HG03159 (cell line): ENCODE data around the gene NELFE.
"Not testable (repeated sequence)": the region's sequence is repeated elsewhere in the genome, so short reads cannot be mapped to it uniquely, and the experiment has no call there.

ENCODE experiments used
- ATAC-seq: cut with Tn5 transposase; IDR thresholded peaks from one replicate; pipeline ENCODE4 v1.9.1; 2021; ENCODE audit warnings: mild to moderate bottlenecking, moderate library complexity; ENCODE audit not compliant: unreplicated experiment

The NELFE gene

GRCh38 chr6:31976065-31976464 is 17.3 kb upstream of the NELFE start:
- not testable (repeated sequence) for ATAC-seq

- ATAC-seq, result no peak
These were observed 14.1 kb upstream of the NELFE start for GRCh38 chr6:31972709-31973350.

- peak; percentile 82 for ATAC-seq
These were observed 13.4 kb upstream of the NELFE start, which contains the start of gene DXO for GRCh38 chr6:31971993-31972708. Gene DXO, minus strand, starts transcription at chr6:31972138. Its CDS starts 463 bp downstream, at chr6:31971675.

GRCh38 chr6:31971279-31971992 is 12.7 kb upstream of the NELFE start:
- ATAC-seq, result no peak

GRCh38 chr6:31970604-31971271 is 12.0 kb upstream of the NELFE start:
- no peak for ATAC-seq

GRCh38 chr6:31969712-31970603 is 11.2 kb upstream of the NELFE start:
- ATAC-seq, result no peak

GRCh38 chr6:31968791-31969711 is 10.3 kb upstream of the NELFE start:
- ATAC-seq, result no peak

- ATAC-seq, result no peak
These were observed 9.6 kb upstream of the NELFE start for GRCh38 chr6:31968326-31968725.

GRCh38 chr6:31967926-31968320 is 9.2 kb upstream of the NELFE start:
- no peak for ATAC-seq

GRCh38 chr6:31966997-31967925 is 8.5 kb upstream of the NELFE start:
- ATAC-seq, result no peak

- no peak for ATAC-seq
These were observed 7.7 kb upstream of the NELFE start for GRCh38 chr6:31966506-31966905.

- ATAC-seq, result no peak
These were observed 6.9 kb upstream of the NELFE start for GRCh38 chr6:31965700-31966099.

GRCh38 chr6:31963921-31964320 is 5.2 kb upstream of the NELFE start:
- ATAC-seq, result no peak

- ATAC-seq, result no peak
These were observed 2.8 kb upstream of the NELFE start for GRCh38 chr6:31961616-31962015.

- no peak for ATAC-seq
These were observed 395 bp downstream of the NELFE start for GRCh38 chr6:31958412-31958740.

- no peak for ATAC-seq
These were observed 2.0 kb downstream of the NELFE start for GRCh38 chr6:31956796-31957195.

- ATAC-seq, result no peak
These were observed 4.3 kb downstream of the NELFE start for GRCh38 chr6:31954511-31954910.

GRCh38 chr6:31952890-31953289 is 5.9 kb downstream of the NELFE start:
- ATAC-seq, result no peak
